Endothelial cell of hepatic sinusoid (primary cell): ENCODE results near the gene PHLPP1.

Experiments used
- in situ Hi-C: cut with HindIII; loops from 2 replicates; pipeline ENCODE4 v1.10.0; 2017; ENCODE audit warnings: low sequenced_read_pairs

PHLPP1 gene

GRCh38 chr18:62997076-62997475, 281.7 kb downstream of the PHLPP1 start:
- in situ Hi-C loops = no loop called here

GRCh38 chr18:62998443-62998842, 283.1 kb downstream of the PHLPP1 start:
- in situ Hi-C loops = no loop called here

- in situ Hi-C loops = no loop called here
Measured at GRCh38 chr18:62999392-62999791, 284.1 kb downstream of the PHLPP1 start.

DNA sequence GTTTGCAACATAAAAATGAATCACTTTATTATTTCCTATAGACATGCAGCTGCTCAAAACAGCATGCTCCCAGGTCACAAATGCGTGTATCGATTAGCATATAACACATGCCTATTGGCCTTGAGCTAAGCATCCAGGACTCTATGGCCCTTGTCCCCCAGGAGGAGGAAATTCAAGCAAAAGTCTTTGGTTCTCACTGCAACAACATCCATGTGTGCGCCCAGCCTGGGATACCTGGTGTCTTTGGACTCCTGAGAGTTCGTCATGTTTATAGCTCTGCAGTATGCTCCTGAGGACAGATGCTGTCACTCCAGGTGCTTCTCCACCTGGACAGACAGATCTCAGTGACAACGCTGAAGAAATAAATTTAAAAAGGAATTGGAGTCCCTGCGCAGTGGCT, 284.6 kb downstream of the PHLPP1 start:
- in situ Hi-C loops = no loop called here

- in situ Hi-C loops = no loop called here
Measured at GRCh38 chr18:63000839-63001238, 285.5 kb downstream of the PHLPP1 start.

DNA sequence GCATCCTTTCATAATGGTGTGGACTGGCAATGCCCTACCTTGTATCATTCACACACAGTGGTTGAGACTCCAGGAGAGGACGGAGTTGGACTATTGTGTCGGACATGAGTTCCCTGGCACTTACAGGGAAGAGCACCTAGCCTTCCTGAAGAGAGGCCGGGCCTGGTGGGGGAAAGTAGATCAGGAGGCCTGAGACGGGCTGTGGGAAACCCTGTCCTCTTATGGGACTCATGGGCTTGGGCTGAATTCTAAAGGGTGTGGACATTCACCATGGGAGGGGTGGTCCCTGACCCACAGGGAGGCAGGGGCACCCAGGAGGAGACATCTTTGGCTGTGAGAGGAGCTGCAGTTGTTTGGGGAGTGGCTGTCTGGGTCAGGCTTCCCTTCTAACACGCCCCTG, 286.5 kb downstream of the PHLPP1 start:
- in situ Hi-C loops = no loop called here

DNA sequence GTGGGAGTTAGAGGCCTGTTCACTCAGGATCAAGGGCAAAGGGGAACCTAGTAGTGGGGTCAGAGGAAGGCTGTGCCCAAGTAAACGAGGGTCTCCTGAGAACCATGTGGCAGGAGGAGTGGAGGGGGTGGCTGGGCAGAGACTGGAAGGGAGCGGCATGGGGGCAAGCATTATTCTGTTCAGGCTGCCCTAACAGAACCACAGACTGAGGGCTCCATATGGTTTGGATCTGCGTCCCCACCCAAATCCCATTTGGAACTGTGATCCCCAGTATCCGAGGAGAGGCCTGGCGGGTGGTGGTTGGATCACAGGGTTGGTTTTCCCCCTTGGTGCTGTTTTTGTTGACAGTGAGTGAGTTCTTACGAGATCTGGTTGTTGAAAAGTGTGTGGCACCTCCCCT, 287.0 kb downstream of the PHLPP1 start:
- in situ Hi-C loops = no loop called here

DNA sequence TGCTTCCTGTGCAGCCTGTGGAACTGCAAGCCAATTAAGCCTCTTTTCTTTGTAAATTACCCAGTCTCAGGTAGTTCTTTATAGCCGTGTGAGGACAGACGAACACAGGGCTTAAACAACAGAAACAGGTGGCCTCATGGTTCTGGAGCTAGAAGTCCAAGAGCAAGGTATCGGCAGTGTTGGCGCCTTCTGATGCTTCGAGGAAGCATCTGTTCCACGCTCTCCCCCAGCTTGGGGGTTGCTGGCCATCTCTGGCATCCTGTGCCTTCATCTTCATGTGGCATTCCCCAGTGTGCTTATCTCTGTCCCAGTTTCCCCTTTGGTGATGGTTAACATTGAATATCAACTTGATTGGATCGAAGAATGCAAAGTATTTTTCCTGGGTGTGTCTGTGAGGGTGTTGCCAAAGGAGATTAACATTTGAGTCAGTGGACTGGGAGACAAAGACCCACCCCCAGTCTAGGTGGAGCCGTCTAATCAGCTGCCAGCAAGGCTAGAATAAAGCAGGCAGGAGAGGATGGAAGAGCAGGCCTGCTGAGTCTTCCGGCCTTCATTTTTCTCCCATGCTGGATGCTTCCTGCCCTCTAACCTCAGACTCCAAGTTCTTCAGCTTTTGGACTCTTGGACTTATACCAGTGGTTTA, 287.6 kb downstream of the PHLPP1 start:
- in situ Hi-C loops = no loop called here

DNA sequence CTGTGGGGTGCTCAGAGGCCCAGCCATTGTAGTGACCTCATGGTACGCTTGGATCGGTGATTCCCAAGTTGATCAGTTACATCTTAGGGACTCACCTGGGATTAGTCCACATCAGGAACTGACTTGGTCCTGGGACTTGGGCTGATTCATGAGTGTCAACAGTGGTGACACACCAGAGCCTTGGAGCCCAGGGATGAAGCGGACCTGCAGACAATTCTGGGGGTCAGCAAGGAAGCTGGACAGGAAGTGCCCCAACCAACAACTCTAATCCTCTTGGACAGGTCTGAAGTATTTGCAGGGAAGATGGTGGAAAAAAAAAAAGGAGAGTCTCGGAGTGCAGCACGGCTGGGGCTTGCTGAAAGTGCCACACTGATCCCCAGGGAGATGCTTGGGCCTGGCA, 288.6 kb downstream of the PHLPP1 start:
- in situ Hi-C loops = no loop called here

GRCh38 chr18:63004466-63005089, 289.2 kb downstream of the PHLPP1 start:
- in situ Hi-C loops = no loop called here

GRCh38 chr18:63005306-63005705, 290.0 kb downstream of the PHLPP1 start:
- in situ Hi-C loops = no loop called here

GRCh38 chr18:63007231-63007630, 291.9 kb downstream of the PHLPP1 start:
- in situ Hi-C loops = no loop called here

DNA sequence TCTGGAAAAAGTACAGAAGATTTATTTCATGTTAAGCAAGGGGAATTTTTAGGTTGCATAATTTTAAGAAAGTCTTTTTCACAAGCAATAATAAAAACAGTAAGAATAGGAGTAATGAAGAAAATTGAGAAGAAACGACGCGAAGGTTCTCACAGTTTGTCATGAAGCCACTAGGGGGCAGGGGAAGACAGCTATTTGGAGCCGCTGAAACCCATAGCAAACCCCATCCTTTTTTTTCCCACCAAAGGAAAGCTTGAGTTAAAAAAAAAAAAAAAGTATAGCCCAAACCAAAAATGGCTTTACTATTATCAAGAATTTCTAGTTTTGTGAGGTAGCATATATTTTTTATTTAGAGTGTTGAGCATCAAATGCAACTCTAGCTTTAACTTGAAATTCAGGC, 300.9 kb downstream of the PHLPP1 start:
- in situ Hi-C loops = loop anchor here (5.0 kb wide), 2 partner anchors 106 to 311 kb away; no protein-coding TSS in a partner anchor

DNA sequence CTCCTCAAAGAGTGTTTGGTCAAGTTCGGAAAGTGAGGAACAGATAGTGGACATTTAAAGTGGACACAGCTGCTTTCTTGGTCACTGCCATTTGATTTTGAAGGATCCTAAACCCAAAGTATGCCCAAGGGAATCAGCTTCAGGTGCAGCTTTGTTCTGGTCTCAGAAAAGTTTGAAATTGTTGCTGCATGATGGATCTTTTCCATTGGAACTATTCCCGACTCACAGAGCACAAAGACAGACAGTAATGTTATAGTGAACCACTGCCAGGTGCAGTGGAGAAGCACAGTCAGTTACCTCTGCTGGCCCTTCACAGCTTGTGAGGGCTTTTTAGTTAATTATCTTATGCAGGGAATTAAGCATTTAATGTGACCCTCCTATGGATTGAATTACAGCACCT, 301.7 kb downstream of the PHLPP1 start:
- in situ Hi-C loops = loop anchor here (5.0 kb wide), 2 partner anchors 105 to 310 kb away; no protein-coding TSS in a partner anchor

DNA sequence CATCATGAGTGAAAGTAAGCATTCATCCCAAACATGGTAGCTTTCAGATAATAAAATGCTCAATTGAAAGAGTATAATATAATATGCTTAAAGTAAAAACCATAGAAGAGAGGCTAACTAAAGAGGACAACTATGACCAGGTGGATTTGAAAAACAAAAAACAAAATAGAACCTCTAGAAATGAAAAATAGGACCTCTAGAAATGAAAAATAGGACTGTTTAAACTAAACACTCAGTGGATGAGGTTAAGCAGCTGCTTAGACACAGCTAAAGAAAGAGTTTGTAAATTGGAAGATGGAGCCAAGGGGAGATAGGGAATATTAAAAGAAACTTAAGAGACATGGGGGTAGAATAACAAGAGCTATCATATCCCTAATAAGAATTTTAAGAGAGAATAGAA, 302.6 kb downstream of the PHLPP1 start:
- in situ Hi-C loops = loop anchor here (5.0 kb wide), 2 partner anchors 104 to 309 kb away; no protein-coding TSS in a partner anchor

DNA sequence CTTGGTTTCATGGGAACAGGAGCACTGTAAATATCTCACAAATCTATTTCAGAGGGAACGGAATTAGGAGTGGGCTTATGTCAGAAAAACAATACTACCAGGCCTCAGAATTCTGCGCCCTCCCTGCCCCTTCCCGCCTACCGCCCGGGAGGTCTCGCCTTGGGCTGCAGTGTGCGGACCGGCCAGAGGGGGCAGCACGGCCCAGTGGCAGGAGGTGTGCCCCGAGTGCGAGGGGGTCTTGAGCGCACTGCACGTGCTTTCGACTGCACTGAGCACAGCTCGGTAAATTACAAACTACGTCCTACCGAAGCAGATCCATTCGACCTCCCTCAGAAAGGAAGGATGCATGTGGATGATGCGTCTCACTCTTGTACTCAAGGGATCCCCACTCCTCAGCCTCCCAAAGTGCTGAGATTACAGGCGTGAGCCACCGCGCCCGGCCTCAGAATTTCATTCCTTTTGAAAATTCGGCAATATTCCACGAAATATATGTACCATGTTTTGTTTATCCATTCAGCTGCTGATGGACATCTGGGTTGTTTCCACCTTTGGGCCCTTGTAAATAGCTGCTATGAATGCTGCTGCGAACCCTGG, 307.2 kb downstream of the PHLPP1 start:
- in situ Hi-C loops = no loop called here

DNA sequence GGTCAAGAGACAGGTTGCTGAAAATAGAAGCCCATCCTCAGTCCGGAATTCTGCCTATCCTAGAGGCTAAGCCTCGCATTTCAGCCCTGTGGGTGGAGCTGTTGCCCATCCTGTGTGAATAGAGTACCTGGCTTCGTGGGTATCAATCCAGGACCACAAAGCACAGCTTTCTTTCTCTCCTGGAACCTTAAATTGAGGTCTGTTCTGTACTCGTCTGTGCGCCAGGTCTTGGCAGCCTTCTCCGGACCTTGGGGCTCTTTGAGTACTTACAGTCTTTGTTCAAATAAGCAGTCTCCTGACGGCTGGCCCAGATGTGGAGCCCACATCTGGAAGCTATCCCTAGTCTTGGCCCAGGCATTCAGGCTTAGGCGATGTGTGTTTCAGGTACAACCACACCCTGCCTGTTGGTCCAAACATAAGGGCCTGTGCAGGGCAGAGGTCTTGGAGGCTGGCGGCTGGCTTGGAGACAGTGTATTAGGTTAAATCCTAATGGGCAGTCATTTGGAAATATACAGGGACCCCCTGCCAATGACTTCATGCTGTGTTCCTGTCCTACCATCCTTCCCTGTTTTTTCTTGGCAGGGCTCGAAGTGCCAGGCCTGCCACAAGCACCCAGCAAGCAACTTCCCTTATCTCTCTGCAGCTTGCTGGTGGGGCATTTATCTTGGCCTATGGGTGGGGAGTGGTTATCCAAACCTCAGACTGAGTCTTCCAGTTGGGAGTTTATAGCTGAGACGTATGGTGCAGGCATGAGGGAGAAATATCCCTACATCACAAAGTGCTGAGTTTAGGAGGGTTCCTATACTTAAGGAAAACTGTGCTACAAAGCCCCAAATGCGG, 310.1 kb downstream of the PHLPP1 start:
- in situ Hi-C loops = no loop called here

- in situ Hi-C loops = no loop called here
Measured at GRCh38 chr18:63028380-63028779, 313.0 kb downstream of the PHLPP1 start.
